ENCODE data around the gene RFPL3. TPM values are rescaled to one million over a fixed set of nuclear protein-coding genes. Genes with fewer than 3 reads are reported as not detected.

RFPL3 gene
- total and polyA plus RNA-seq, 10 of the 15 experiments (the other 5 are each of a cell fraction or from before 2014, with no cell fraction given): not detected

- TF ChIP-seq ZBTB40 (IDR thresholded peaks at IDR 0.05; ENCODE audit: borderline replicate concordance) (no peak), ATF3 (IDR thresholded peaks at IDR 0.05; ENCODE audit: borderline replicate concordance, extremely low read depth, low read depth, low read length) (no peak), KLF5 (IDR thresholded peaks at IDR 0.05; ENCODE audit: partially characterized antibody) (no peak), SIX5 (IDR thresholded peaks at IDR 0.05; ENCODE audit: low read depth, low read length, severe bottlenecking) (no peak), WRNIP1 (IDR thresholded peaks at IDR 0.05; ENCODE audit: borderline replicate concordance, low read depth, low read length) (no peak), USF2 (IDR thresholded peaks at IDR 0.05; ENCODE audit: borderline replicate concordance, low read depth, low read length) (no peak)
Observed at GRCh38 chr22:32396746-32397145, 39.1 kb downstream of the RFPL3 start (continued).

GRCh38 chr22:32401486-32401885, 43.8 kb downstream of the RFPL3 start:
- H3K4me1 ChIP-seq (ENCODE audit: control insufficient read depth, insufficient read depth, low read length): no peaks in the 10 kb centered on the region
- FAIRE-seq (no peak), ATAC-seq (no peak), DNase-seq (ENCODE audit: low read depth, low spot score) (no peak)
- ChIA-PET SMC1A (ENCODE audit: uncharacterized antibody, unreplicated experiment) (no interaction called here), RAD21 (ENCODE audit: unreplicated experiment) (no interaction called here), CTCF (interaction anchor here (1.1 to 2.7 kb wide), 2 partner anchors 10 to 11 kb away, joined by 3 to 10 read pairs; no protein-coding TSS in a partner anchor), POLR2A (no interaction called here)
- H4K20me1 ChIP-seq (ENCODE audit: control insufficient read depth, insufficient read depth): no peaks in the 10 kb centered on the region
- TF ChIP-seq PBX3 (IDR thresholded peaks at IDR 0.05; ENCODE audit: insufficient replicate concordance, low read depth, low read length): no peak
- TF ChIP-seq ZNF24 (IDR thresholded peaks at IDR 0.05): no peak
- TF ChIP-seq TAF1 (IDR thresholded peaks at IDR 0.05; ENCODE audit: borderline replicate concordance, low read depth, low read length): no peak
- TF ChIP-seq RELB (IDR thresholded peaks at IDR 0.05; ENCODE audit: low read depth): no peak
- TF ChIP-seq E2F4 (IDR thresholded peaks at IDR 0.05; ENCODE audit: low read depth, low read length): no peak
- intact Hi-C loops (cut with micrococcal nuclease; ENCODE audit: unreplicated experiment): no loop called here
- peaks cover 7 to 27% of the 10 kb centered on the region in 2 experiments; a peak in 3 of 4 replicates for H3K36me3 ChIP-seq (ENCODE audit: control insufficient read depth in 2 of 2, insufficient read depth in 2 of 2, low read length in 1 of 2)
- BruUV-seq (replicated peaks): no TSS peak
- H3K27me3 ChIP-seq (replicated peaks in 1 of 2; ENCODE audit: control insufficient read depth in 2 of 2, insufficient read depth in 2 of 2, low read length in 1 of 2): no peaks in the 10 kb centered on the region
- no peaks in the 10 kb centered on the region for H3K9me3 ChIP-seq (replicated peaks; ENCODE audit: control insufficient read depth, insufficient read depth, low read length)
- H2AFZ ChIP-seq (ENCODE audit: control insufficient read depth, low read depth, low read length): no peak overlapping the region
- H3K27ac ChIP-seq (ENCODE audit: control insufficient read depth, insufficient read depth): no peak overlapping the region
- 70% methylated on average over 4 of the region's 4 CpGs for WGBS (ENCODE audit: insufficient coverage, insufficient replicate concordance, low lambda C conversion rate, missing lambda C conversion rate)
- no peak overlapping the region for H3K9ac ChIP-seq (ENCODE audit: control insufficient read depth, insufficient read depth, low read length)
- in situ Hi-C loops (cut with MboI): no loop called here
- no peak overlapping the region for H3K4me3 ChIP-seq
- 0 out of 2 replicates have a peak, but pooled peaks cover 2% of the 10 kb centered on the region for H3K79me2 ChIP-seq (ENCODE audit: control insufficient read depth, insufficient read depth, low read length)
- H3K4me2 ChIP-seq (ENCODE audit: control insufficient read depth, insufficient read depth): no peak overlapping the region

All from GM12878 (cell line).